ENCODE data around the gene UBAP2L.
"Not testable (repeated sequence)": the region's sequence is repeated elsewhere in the genome, so short reads cannot be mapped to it uniquely, and the experiment has no call there.

The UBAP2L gene

DNA sequence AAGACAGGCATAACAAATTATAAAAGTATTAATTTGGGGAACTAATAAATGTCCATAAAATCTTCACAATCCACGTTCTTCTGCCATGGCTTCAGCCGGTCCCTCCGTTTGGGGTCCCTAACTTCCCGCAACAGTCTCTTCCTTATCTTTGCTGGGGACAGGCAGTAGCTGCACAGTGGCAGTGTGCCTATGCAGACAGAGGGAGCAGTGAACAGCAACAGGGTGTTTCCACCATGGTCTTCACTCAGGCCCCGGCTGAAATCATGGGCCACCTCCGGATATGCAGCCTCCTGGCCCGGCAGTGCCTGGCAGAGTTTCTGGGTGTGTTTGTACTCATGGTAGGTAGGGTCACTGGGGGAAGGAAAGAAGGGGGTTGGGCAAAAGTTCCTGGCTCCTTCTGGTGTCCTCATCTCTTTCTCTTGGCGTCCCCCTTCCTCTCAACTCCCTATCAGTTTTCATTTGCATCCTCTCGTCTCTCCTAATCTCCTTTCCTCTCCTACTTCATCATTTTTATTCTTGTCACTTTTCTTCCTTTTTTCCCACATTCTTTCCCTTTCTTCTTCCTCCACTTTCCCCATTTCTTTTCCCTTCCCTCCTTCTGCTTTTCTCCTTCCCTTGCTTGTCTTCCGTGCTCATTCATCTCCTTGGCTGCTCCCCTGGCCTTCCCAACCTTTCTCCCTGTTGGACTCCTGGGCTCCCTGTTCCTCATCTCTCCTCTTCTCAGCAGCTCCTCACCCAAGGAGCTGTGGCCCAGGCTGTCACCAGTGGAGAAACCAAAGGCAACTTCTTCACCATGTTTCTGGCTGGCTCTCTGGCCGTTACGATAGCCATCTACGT is 91.7 kb downstream of the UBAP2L start:
- DNase-seq = not testable (repeated sequence)

DNA sequence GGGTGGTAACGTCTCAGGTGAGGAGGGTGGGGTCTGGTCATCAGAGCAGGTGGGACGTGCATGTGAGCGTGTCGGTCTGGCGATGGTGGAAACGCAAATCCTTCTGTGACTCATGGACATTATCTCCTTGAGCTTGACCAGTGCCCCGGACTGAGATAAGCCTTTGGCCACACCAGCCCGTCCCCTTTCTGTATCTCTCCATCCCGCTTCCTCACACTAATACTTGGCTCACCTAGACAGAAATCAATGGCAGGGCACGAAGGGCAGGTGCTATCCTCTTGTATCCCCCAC is 92.3 kb downstream of the UBAP2L start:
- DNase-seq = no peak

DNA sequence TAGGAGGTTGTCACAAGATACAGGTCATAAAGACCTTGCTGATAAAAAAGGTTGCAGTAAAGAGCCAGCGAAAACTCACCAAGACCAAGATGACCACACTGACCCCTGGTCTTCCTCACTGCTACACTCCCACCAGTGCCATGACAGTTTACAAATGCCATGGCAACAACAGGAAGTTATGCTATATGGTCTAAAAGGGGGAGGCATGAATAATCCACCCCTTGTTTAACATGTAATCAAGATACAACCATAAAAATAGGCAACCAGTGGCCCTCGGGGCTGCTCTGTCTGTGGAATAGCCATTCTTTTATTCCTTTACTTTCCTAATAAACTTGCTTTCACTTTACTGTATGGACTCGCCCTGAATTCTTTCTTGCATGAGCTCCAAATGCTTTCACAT is 93.5 kb downstream of the UBAP2L start:
- DNase-seq = not testable (repeated sequence)

DNA sequence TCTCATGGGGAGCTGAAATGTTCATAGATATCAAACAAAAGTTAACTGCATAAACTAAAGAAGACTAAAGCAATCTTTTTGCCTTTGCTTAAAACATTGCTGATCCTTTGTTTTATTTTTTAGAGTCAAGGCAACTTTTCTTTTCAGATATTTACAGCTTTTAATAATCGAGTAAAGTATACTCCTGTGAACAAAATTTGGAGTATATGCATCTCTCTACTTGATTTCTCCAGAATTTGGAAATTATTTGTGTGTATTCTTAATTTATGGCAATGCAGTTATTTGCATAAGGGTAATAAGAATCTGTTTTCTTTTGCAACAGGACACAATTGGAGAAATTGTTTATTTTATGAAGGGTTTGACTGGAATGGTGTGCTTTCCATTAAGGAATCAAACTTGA is 95.9 kb downstream of the UBAP2L start:
- DNase-seq = no peak

DNA sequence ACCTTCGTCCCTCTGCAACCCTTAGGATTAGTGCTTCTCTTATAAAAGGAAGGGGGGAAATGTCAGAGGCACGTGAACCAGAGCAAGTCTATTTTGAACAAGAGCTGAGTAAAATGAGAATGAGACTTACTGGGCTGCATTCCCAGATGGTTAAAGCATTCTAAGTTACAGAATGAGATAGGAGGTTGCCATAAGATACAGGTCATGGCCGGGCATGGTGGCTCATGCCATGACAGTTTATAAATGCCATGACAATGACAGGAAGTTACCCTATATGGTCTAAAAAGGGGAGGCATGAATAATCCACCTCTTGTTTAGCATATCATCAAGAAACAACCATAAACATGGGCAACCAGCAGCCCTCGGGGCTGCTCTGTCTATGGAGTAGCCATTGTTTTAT is 97.6 kb downstream of the UBAP2L start:
- no peak for DNase-seq

Measured in activated CD8-positive, alpha-beta memory T cell treated with anti-CD3 and anti-CD28 coated beads, Interleukin-2, amount 50 U/mL, for 48 hours (primary cell).